ENCODE data around the gene GBGT1. TPM values are rescaled to one million over a fixed set of nuclear protein-coding genes. Genes with fewer than 3 reads are reported as not detected.

GBGT1 gene
- total and polyA plus RNA-seq, 9 of the 15 experiments (the other 6 are each of a cell fraction or from before 2014, with no cell fraction given), result 0.55 to 25.8 (median 13.7) TPM

DNA sequence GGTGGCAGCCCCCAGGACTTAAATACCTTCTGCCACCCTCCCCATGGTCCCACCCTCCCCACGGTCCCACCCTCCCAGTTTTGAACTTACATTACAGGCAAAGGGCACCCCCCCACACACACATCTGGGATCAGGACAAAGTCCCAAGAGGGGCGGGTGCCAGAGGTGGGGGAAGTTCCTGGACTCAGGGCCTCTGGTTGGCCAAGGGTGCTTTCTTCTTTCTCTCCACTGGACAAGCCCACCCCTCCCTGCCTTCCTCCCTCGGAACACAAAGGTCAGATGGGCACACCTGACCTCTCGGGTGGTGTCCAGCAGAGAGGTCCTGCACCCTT, 23.6 kb downstream of the GBGT1 start (continued):
- TF ChIP-seq WHSC1 (IDR thresholded peaks at IDR 0.05; ENCODE audit: low read length), result no peak

DNA sequence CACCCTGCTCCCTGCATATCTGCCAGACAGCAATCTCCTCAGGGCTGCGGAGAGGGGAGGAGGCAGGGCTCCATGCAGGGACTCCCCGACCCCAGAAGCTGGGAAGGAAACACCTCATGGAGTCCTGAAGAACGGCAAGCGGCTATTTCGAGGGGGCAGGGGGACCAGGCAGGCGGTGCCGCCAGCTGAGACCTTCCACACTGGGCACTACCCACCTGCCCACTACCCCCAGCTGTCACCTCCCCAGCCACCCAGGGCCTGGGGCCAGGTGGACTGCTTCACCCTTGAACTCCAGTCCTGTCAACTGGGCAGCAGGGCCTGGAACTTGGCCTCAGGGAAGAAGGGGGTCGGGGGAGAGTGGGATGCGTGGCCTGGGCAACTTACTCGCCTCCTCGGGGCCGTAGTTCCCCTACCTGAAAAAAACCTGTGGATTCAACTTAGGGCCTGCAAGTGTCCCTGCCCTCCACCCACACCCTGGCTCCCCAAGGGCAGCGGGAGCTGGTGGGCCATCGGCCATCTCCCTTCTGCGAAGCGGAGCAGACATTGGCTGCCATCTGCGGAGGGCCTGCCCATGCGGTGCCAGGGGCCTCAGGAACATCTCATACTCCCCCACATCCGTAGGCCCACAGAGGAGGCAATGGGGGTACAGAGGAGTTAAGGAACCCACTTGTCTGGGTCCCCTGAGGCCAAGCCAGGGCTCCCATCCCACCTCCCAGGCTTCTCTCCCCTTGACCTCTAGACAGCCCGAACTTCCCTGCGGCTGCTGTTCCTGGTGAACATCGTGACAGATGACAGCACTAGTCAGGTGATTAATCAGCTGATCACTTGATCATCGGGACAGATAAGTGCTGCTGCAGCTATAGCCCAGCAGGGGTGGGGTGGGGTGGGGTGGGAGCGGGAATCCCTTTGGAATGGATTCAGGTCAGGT, 24.2 kb downstream of the GBGT1 start:
- peaks cover 10% of the 10 kb centered on the region; the same call in 1 of the 2 replicates for H4K20me1 ChIP-seq (replicated peaks; ENCODE audit: control insufficient read depth, insufficient read depth, low read length)
- H3K4me2 ChIP-seq (ENCODE audit: insufficient read depth, low read length), result no peak overlapping the region
- H3K36me3 ChIP-seq (ENCODE audit: control insufficient read depth, insufficient read depth, low read length), result peaks cover 24% of the 10 kb centered on the region; the same call in 2 of the 3 replicates
- peak overlapping the region in 1 of 2 experiments; percentile 85; a peak in 2 of 4 replicates for H3K9ac ChIP-seq (ENCODE audit: insufficient read depth in 1 of 2, low read depth in 2 of 2, low read length in 2 of 2)
- no peak for ATAC-seq
- in situ Hi-C loops (cut with MboI), result no loop called here
- POLR2A ChIA-PET, result interaction anchor here (0.7 kb wide), 1 partner anchor 42 kb away, joined by 3 read pairs; no protein-coding TSS in a partner anchor
- CTCF ChIA-PET (ENCODE audit: low intra/inter-chr PET ratio), result no interaction called here
- BruUV-seq (replicated peaks), result no TSS peak
- peaks cover 84 to 93% of the 10 kb centered on the region in 2 experiments for H3K4me1 ChIP-seq (replicated peaks in 1 of 2; ENCODE audit: control insufficient read depth in 2 of 2, insufficient read depth in 2 of 2, low read length in 2 of 2)
- no peak for DNase-seq (ENCODE audit: extremely low read depth in 1 of 4, low spot score in 3 of 4)
- no peak overlapping the region for H3K27ac ChIP-seq (ENCODE audit: extremely low read depth, low read depth, low read length)
- no peaks in the 10 kb centered on the region for H3K9me3 ChIP-seq (replicated peaks; ENCODE audit: control insufficient read depth, insufficient read depth, low read depth, low read length)
- intact Hi-C loops (cut with micrococcal nuclease), result no loop called here
- H2AFZ ChIP-seq (ENCODE audit: low read depth, low read length), result no peak overlapping the region
- H3K4me3 ChIP-seq, result no peak overlapping the region
- H3K9me1 ChIP-seq (ENCODE audit: control insufficient read depth, insufficient read depth, low read length), result peaks cover 9% of the 10 kb centered on the region
- WGBS (ENCODE audit: insufficient coverage, low coverage, missing lambda C conversion rate), result 74% methylated on average over 22 of the region's 24 CpGs
- peaks cover 94% of the 10 kb centered on the region for H3K79me2 ChIP-seq (ENCODE audit: control insufficient read depth, insufficient read depth, low read length)
- FAIRE-seq, result no peak
- no peaks in the 10 kb centered on the region for H3K27me3 ChIP-seq (ENCODE audit: control insufficient read depth in 2 of 2, insufficient read depth in 2 of 2, low read length in 2 of 2)
- TF ChIP-seq DACH1 (IDR thresholded peaks at IDR 0.05; ENCODE audit: partially characterized antibody) (peak; percentile 25), MEIS2 (IDR thresholded peaks at IDR 0.05; ENCODE audit: partially characterized antibody) (peak; percentile 41), SIN3A (IDR thresholded peaks at IDR 0.05; ENCODE audit: borderline replicate concordance in 2 of 2, control insufficient read depth in 1 of 2, low read depth in 2 of 2, low read length in 2 of 2) (no peak; a peak in 1 of 4 replicates), RAD51 (IDR thresholded peaks at IDR 0.05; ENCODE audit: borderline replicate concordance, low read depth) (peak; percentile 75), ZNF175 (CRISPR knock-in tag; IDR thresholded peaks at IDR 0.05; ENCODE audit: low read depth) (0 out of 2 replicates have a peak, but pooled peaks have one; percentile 35)
- TF ChIP-seq, protein P1, sequence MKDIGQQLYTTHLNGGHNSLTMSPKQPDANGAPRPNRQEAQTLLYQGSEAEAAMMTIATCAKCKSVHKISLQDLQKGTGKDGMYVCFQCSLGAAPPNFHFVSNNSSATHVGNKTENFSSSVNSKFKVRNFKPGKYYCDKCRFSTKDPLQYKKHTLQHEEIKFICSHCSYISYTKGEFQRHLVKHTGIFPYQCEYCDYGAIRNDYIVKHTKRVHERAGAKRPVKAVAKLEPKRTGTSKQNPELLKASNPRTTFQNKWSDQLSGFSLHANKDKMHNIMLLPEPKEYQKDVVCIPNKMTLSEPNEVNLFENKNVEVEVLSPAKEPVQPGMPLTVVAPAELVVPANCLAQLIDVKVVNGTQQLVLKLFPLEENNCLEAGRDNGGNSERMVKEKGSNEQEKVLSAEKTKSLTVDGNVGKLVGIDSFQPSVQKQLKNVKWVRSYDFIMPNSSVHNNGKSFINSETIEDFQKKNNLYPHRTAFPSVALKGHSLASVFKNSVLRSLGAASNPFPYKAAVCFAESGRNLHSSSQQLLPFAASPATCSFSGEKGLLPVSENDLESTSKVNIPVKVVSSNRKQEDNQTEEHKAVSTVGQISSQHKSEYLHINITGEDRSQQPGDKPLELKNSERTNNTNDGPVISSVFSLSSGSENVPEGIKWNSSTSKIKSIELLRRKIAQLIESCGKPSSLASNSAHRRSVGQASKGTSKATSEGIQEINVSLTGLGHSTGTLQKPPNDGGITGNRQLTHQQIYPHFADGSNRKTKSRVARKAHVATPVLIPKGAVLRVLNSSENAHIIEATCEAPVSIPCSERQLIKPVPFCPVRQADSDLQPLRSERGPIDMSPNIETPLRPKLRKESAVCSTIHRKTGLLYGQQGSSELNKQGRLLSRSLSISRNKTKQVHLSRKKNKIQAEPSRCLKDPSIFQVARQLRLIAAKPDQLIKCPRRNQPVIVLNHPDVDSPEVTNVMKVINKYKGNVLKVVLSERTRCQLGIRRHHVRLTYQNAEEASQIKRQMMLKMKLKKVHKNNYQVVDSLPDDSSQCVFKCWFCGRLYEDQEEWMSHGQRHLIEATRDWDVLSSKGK (CRISPR knock-in tag; IDR thresholded peaks at IDR 0.05), result no peak
- TF ChIP-seq, protein P2, sequence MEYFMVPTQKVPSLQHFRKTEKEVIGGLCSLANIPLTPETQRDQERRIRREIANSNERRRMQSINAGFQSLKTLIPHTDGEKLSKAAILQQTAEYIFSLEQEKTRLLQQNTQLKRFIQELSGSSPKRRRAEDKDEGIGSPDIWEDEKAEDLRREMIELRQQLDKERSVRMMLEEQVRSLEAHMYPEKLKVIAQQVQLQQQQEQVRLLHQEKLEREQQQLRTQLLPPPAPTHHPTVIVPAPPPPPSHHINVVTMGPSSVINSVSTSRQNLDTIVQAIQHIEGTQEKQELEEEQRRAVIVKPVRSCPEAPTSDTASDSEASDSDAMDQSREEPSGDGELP (CRISPR knock-in tag; IDR thresholded peaks at IDR 0.05; ENCODE audit: borderline replicate concordance), result peak; percentile 50; the same call in 1 of the 2 replicates
- TF ChIP-seq, protein P3, sequence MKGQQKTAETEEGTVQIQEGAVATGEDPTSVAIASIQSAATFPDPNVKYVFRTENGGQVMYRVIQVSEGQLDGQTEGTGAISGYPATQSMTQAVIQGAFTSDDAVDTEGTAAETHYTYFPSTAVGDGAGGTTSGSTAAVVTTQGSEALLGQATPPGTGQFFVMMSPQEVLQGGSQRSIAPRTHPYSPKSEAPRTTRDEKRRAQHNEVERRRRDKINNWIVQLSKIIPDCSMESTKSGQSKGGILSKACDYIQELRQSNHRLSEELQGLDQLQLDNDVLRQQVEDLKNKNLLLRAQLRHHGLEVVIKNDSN (CRISPR knock-in tag; IDR thresholded peaks at IDR 0.05), result peak; percentile 58; the same call in 1 of the 2 replicates
- TF ChIP-seq, protein P4, sequence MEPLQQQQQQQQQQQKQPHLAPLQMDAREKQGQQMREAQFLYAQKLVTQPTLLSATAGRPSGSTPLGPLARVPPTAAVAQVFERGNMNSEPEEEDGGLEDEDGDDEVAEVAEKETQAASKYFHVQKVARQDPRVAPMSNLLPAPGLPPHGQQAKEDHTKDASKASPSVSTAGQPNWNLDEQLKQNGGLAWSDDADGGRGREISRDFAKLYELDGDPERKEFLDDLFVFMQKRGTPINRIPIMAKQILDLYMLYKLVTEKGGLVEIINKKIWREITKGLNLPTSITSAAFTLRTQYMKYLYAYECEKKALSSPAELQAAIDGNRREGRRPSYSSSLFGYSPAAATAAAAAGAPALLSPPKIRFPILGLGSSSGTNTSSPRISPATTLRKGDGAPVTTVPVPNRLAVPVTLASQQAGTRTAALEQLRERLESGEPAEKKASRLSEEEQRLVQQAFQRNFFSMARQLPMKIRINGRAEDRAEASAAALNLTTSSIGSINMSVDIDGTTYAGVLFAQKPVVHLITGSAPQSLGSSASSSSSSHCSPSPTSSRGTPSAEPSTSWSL (CRISPR knock-in tag; IDR thresholded peaks at IDR 0.05; ENCODE audit: borderline replicate concordance), result no peak

Data from K562 (cell line).